Dedifferentiated amniotic fluid mesenchymal stem cell (primary cell): ENCODE measurements around the gene STRADA.

ENCODE experiments used
- DNase-seq: peaks from one replicate; pipeline ENCODE4 v3.0.0-alpha.2; 2016; ENCODE audit errors: extremely low spot score

Gene STRADA

DNA sequence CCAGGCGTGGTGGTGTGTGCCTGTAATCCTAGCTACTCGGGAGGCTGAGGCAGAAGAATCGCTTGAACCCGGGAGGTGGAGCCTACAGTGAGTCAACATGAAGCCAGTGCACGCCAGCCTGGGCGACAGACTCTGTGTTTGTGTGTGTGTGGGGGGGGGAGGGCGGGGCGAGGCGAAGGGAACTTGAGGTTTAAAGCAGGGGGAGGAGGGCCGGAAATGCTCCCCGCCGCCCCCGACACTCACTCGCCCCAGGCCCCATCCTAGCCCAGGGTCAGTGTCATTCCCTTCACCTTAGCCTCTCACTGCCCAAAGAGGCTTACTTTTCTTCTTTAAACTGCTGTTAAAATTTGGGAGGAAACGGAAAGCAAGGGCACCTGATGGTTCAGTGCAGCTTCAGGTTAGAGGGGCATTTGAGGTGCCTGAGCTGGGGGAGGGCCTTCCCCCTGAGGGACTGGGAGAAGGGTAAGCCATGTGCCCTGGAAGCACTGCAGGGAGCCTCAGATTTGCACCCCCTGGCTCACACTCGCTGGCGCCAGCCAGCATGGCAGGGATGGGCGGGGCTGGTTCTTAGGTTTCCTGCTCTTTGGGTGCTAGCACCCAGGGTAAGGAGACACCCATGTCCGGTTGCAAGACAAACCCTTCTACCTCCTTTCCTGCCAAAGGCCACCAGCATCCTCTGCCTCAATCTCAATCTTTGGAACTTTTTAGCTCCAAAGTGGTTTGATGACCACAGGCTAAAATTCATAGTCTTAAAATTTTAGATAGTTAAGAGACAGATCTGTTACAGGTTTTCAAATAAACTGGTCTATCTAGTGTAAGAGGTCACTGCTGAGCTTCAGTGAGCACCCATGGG, 39.5 kb downstream of the STRADA start:
- DNase-seq: no peak

- no peak for DNase-seq
Measured at GRCh38 chr17:63701456-63701820, 40.2 kb downstream of the STRADA start.

GRCh38 chr17:63700528-63701455, 40.8 kb downstream of the STRADA start:
- DNase-seq: no peak

- DNase-seq: no peak
Measured at GRCh38 chr17:63699638-63700527, 41.7 kb downstream of the STRADA start, which contains the start of gene LIMD2. LIMD2 (minus strand) TSS chr17:63700125; CDS start chr17:63699298, 827 bp downstream.

DNA sequence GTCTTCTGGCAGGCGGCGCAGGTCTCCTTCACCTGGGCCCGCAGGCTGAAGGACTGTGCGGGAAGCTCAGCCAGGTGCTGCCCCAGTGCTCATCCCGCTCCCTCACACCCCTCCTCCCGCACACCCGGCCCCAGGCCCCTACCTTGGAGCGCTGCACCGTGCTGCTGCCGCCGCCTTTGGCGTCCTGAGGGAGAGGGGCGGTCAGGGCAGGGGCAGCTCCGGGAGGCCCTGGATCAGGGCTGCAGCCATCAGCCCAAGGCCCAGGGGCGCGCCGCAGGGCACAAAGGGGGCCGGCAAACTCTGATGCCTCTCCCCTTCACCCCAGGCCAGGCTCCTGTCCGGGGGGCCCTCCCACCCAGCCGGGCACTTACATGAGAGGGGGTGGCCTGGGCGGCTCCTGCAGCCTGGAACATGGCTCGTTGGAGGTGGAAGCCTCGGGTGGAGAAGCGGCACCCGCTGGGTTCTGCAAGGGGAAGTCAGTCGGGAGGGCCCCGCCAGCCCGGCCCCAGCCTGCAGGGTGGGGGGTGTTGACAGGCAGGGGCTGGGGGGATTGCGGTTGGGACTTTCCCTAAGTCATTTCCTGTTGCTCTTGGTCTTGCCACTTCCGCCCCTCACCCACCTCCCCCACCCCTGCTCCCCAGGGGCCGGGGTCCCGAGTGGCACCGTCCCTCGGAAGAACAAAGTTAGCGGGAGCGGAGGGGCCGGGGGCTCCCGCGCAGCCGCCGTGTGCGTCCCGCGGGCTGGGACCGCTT, 42.5 kb downstream of the STRADA start:
- DNase-seq: no peak

- no peak for DNase-seq
Measured at GRCh38 chr17:63698381-63698885, 43.2 kb downstream of the STRADA start.

DNA sequence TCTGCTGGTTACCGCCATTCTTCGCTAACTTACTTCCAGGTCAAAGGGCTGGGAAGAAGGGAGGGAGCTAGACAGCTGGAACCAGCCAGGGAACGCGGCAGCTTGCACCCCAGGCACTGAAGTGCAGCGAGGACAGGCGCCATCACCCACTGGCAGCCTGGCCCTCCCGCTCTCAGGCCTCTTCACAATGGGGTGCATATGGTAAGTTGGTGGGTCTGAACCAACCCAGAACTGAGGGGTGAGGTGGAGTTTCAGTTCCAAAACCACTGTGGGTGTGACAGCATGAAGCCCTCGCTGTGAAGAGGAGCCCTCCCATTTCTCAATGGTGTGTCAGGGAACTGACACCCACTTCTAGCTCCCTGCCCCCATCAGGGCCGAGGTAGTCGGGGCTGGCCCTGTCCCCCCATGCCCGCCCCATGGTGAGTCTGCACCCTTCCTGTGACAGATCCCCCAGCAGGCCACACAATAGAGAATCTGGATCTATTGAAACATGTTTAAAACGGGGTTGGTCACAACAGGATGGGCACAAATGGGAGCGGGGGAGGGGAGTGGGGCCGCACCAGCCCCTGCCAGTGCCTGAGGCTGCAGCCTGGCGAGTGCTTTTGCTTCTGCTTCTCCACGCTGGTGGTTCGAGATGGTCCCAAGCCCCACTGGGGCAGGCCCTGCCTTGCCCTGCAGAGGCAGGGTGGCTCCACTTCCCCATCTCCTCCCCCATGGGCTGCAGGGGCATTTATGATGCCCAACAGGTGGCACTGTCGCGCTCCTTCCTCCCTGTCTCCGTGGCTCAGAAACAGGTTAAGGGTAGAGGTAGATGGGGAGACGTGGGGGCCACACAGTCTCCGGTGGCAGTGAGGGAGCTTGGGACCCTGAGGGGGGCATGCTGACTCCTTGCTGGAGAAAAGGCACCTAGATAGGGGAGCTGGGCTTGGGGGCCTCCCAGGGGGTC, 44.0 kb downstream of the STRADA start:
- DNase-seq: no peak

GRCh38 chr17:63696381-63696961, 45.1 kb downstream of the STRADA start:
- DNase-seq: no peak

- DNase-seq: no peak
Measured at GRCh38 chr17:63695889-63696288, 45.7 kb downstream of the STRADA start.

DNA sequence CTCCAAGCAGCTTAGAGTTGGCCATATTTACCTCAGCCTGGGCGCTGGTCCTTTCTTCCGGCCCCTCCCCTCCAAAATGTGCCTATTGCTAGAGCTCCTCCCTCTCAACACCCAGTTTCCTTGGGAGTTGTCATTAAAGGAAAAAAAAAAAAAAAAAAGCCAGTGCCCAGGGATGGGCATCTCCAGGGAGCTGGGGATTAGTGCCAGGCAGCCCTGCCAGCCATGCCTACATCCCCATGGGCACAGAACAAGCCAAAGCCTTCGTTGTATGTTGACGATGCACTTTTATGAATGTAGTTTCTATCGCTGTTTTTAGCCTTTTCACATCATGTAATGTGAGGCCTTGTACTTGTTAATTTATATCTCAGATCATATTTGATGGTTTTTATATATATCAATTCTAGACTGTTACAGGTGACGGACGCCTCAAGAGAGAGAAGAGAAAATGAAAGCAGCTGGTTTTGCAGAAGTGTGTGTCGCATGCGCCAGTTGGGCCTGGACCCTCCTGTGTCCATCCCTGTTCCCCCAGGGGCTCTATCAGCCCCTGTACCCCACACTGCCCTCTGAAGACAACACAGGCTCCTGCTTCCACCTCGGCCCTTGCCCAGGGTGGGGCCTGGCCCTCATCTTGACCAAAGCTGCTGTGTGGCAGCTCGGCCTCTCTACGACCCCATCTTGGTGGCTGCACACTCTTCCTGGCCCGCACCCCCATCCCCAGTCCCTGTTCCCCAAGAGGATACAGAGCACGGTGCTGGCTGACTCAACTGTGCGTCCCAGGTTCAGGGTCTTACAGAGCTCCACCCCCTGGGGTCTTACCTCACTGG, 46.4 kb downstream of the STRADA start:
- no peak for DNase-seq

DNA sequence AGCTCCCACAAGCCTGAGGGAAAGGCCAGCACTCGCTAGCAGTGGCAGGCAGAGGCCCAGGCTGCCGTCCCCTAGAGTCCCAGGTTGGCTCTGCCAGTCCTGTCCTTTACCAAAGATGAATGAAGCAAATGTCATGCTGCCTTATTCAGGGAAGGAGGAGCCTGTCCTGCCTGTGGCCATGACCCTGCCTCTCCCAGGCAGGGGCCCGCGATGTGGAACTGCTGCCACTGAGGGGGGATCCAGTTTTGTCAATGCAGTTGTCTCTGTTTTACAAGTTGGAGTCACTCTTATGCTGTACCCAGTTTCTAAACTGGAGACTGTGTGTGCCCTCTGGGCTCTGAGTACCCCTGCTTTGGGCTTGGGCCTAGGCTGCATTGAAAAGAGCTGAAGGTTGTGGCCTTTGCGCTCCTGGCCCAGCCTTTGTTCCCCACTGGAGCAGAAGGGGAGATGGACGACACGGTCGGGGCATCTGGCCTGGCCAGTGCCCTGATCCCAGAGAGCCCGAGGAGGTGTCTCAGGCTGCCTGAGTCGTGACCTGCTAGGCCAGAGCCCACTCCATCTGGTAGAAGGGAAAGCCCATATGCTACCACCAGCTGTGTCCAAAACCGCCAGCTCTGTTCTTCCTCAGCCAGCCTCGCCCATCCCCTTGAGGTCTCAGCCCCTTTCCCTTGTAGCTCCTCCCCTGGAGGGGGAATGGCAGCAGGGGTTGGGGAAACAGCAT, 47.2 kb downstream of the STRADA start:
- no peak for DNase-seq

DNA sequence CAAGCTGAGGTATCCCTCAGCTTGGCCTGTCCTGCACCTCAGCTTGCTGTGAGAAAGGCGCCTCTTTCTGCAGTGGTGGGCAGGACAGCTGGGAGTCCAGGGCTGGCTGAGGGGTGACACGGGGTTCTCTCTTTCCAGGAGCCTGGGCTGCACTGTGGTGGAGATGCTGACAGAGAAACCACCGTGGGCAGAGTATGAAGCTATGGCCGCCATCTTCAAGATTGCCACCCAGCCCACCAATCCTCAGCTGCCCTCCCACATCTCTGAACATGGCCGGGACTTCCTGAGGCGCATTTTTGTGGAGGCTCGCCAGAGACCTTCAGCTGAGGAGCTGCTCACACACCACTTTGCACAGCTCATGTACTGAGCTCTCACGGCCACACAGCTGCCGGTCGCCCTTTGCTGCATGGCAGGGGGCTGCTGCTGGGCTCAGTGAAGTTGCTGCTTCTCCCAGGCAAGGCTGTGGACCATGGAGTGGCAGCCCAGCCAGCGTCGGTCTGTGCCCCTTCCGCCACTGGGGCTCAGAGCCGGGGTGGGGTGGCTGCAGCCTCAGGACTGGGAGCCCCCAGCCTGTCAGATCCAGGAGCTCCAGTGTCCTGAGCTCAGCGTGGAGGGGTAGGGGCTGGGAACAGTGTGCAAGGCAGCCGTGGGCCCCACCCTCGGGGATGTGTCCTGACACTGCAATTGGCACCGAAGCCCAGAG, 48.0 kb downstream of the STRADA start:
- no peak for DNase-seq

GRCh38 chr17:63692195-63692816, 49.3 kb downstream of the STRADA start:
- DNase-seq: no peak

DNA sequence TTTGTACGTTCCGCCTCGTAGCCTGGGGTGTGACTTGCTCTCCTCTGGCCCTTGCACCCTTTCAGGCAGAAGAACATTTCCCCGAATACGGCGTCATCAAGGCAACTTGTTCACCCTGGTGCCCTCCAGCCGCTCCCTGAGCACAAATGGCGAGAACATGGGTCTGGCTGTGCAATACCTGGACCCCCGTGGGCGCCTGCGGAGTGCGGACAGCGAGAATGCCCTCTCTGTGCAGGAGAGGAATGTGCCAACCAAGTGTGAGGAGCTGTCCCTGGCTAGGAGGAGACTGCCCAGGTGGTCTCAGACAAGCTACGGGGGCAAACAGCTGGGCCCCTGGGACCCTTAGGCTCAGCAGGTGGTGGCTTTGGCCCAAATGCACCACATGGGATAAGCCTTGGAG, 52.1 kb downstream of the STRADA start:
- no peak for DNase-seq

GRCh38 chr17:63688396-63689020, 53.1 kb downstream of the STRADA start:
- no peak for DNase-seq

- no peak for DNase-seq
Measured at GRCh38 chr17:63686138-63686685, 55.4 kb downstream of the STRADA start.
